Kidney (tissue), 14 donors: ENCODE results near the gene CRNN. TPM values are rescaled to one million over a fixed set of nuclear protein-coding genes. Genes with fewer than 3 reads are reported as not detected.

Experiments used
- DNase-seq, 5 donors: peaks; one replicate each; pipeline ENCODE4 v3.0.0-alpha.2; 2013 to 2020
- FAIRE-seq: peaks from 2 replicates; lab custom pipeline; 2012; peaks lifted over from hg19 to GRCh38; lab: Jason Lieb, UNC
- H3K27ac ChIP-seq, 2 donors: one replicate each; pipeline ENCODE4 v1.7.0; 2013; ENCODE audit warnings: low read depth in 2 of 2, low read length in 2 of 2, inconsistent platforms in 1 of 2
- H3K27me3 ChIP-seq: one replicate; pipeline ENCODE4 v1.7.1; 2013; ENCODE audit warnings: low read length, inconsistent platforms; ENCODE audit not compliant: control insufficient read depth, insufficient read depth
- H3K36me3 ChIP-seq, 3 donors: one replicate each; pipeline versions ENCODE4 v1.7.0 to v1.7.1; 2013; ENCODE audit warnings: low read length in 3 of 3, control low read depth in 1 of 3, inconsistent platforms in 1 of 3; ENCODE audit not compliant: insufficient read depth in 3 of 3, control insufficient read depth in 2 of 3
- H3K4me1 ChIP-seq, 3 donors: one replicate each; pipeline versions ENCODE4 v1.7.0 to v1.7.1; 2013; ENCODE audit warnings: low read length in 3 of 3, inconsistent platforms in 1 of 3, low read depth in 1 of 3; ENCODE audit not compliant: control insufficient read depth in 2 of 3, insufficient read depth in 2 of 3
- H3K4me3 ChIP-seq, 3 donors: one replicate each; pipeline versions ENCODE4 v1.7.0 to v1.8.1; 2013; ENCODE audit warnings: low read length in 3 of 3, control low read depth in 1 of 3, inconsistent platforms in 1 of 3
- H3K9ac ChIP-seq, 3 donors: one replicate each; pipeline versions ENCODE4 v1.7.0 to v1.7.1; 2013; ENCODE audit warnings: low read length in 3 of 3, control low read depth in 1 of 3, inconsistent platforms in 1 of 3
- H3K9me3 ChIP-seq, 3 donors: one replicate each; pipeline versions ENCODE4 v1.7.0 to v1.7.1; 2013; ENCODE audit warnings: low read length in 3 of 3, control low read depth in 1 of 3, inconsistent platforms in 1 of 3; ENCODE audit not compliant: control insufficient read depth in 2 of 3, insufficient read depth in 1 of 3
- CTCF ChIP-seq: IDR thresholded peaks from 3 replicates; pipeline ENCODE4 v1.5.1; 2012; ENCODE audit warnings: mild to moderate bottlenecking, moderate library complexity, borderline replicate concordance; ENCODE audit not compliant: insufficient read depth; ENCODE audit errors: extremely low read depth
- intact Hi-C: fragments of 100-400 bp; cut with DNase I; formaldehyde crosslinking; loops from one replicate; pipeline ENCODE4 v1.11.1; 2022
- polyA plus RNA-seq: library from polyadenylated mRNA; stranded (reverse); fragments of 350-450 nt; fragmentation: Illumina TruSeq; extraction: RNeasy Lipid Tissue Mini Kit (QIAGEN cat#74804); gene quantifications from one replicate; pipeline ENCODE4 v1.2.3, GENCODE V29; 2014; ENCODE audit warnings: low read depth, low replicate concordance; ENCODE audit not compliant: insufficient read depth
- total RNA-seq: library from RNA; stranded (reverse); fragmentation: NEBNext Ultra II Directional; extraction: Animal tissue kit (Norgen Biotek cat#: 25700); gene quantifications from one replicate; pipeline ENCODE4 v1.2.1, GENCODE V29; 2021
- donor health status: control.
- donor health status: control.
- donor health status: control.
- donor health status: control.
- donor health status: control.
- donor health status: DM: yes; HTN: yes; CAD: no.
- donor health status: Normal renal cell carcinoma (clear cell type).

CRNN gene
- total and polyA plus RNA-seq, 2 donors from 2014 or later: not detected

- Histone ChIP-seq H3K9me3 (no peaks in the 10 kb centered on the region), H3K4me1 (no peaks in the 10 kb centered on the region), H3K27ac (no peak overlapping the region), H3K27me3 (no peaks in the 10 kb centered on the region), H3K4me3 (no peak overlapping the region), H3K36me3 (no peaks in the 10 kb centered on the region), H3K9ac (no peak overlapping the region)
- no peak for TF ChIP-seq CTCF
- no peak for DNase-seq
- intact Hi-C loops: no loop called here
- no peak for FAIRE-seq
Measured at GRCh38 chr1:152448496-152448895, 34.4 kb upstream of the CRNN start.

DNA sequence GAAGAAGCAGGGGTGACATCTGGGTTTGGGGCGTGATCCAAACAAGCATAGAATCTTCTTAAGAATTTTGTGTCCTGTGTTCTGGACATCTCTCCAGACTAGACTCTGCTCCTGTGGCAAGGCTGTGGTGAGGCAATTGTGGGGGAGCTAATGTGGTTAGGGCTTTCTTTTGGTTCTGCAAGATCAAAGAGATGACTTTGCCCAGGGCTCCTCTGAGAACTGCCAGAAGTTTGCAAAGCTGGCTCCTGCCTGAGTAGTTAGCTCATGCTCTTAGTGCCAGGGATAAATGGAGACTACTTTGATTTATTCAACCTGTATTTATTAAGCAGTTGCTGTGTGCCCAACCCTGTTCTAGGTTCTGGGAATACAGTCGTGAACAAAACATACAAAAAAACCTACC, 34.0 kb upstream of the CRNN start:
- TF ChIP-seq CTCF: no peak
- intact Hi-C loops: no loop called here
- Histone ChIP-seq H3K4me1 (no peaks in the 10 kb centered on the region), H3K4me3 (no peak overlapping the region), H3K27me3 (no peaks in the 10 kb centered on the region), H3K36me3 (no peaks in the 10 kb centered on the region), H3K27ac (no peak overlapping the region), H3K9ac (no peak overlapping the region), H3K9me3 (no peaks in the 10 kb centered on the region)
- DNase-seq (no peak), FAIRE-seq (no peak)

DNA sequence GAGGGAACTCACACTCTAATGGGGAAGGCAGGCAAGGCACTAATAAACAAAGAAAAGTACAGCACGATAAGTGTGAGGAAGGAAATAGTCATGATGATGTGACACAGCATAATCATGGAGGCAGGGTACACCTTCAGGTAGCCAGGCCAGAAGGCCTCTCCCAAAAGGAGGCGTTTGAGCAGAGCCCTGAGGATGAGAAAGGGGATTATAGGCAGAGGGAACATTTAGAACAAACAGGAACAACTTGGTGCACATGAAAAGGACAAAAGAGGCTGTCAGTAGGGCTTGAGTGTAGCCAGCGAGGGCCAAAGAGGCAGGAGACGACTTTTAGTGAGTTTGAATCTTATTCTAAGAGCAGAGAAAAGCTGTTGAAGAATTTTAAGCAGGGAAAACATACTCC, 33.4 kb upstream of the CRNN start:
- Histone ChIP-seq H3K36me3 (no peaks in the 10 kb centered on the region), H3K27me3 (no peaks in the 10 kb centered on the region), H3K4me3 (no peak overlapping the region), H3K4me1 (no peaks in the 10 kb centered on the region), H3K9me3 (no peaks in the 10 kb centered on the region), H3K27ac (no peak overlapping the region), H3K9ac (no peak overlapping the region)
- FAIRE-seq (no peak), DNase-seq (no peak)
- intact Hi-C loops: no loop called here
- no peak for TF ChIP-seq CTCF

DNA sequence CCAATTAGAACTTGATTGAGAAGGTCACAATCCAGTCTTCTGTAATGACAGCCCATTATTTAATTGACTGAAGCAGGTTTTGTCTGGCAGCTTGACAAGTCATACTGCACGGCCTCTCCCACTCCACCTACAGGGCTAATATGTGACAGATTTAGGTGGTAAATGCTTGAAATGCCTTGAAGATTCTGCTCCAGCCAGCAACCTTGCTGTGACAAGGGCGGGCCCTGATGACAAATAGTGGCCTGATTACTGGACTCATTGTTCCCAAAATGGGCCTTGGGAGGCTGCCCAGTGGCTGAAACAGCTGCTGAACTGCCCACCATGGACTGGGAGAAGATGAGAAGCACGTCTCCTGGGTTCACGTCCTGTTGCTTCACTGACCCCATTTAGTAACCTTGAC, 30.0 kb upstream of the CRNN start:
- no peak overlapping the region for H3K4me3 ChIP-seq
- no peak overlapping the region for H3K9ac ChIP-seq
- FAIRE-seq: no peak
- H3K27me3 ChIP-seq: no peaks in the 10 kb centered on the region
- H3K27ac ChIP-seq: peak overlapping the region in 1 of 2 donors; percentile 23
- intact Hi-C loops: no loop called here
- DNase-seq: peak in 1 of 5 donors; percentile 18
- no peaks in the 10 kb centered on the region for H3K4me1 ChIP-seq
- no peaks in the 10 kb centered on the region for H3K36me3 ChIP-seq
- no peaks in the 10 kb centered on the region for H3K9me3 ChIP-seq
- no peak for TF ChIP-seq CTCF
